HCEC 1CT (cell line): Measurements from ENCODE around the gene DHRS3.

ENCODE experiments used
- DNase-seq: peaks from one replicate; pipeline ENCODE4 v3.0.0-alpha.2; 2017

Gene DHRS3

DNA sequence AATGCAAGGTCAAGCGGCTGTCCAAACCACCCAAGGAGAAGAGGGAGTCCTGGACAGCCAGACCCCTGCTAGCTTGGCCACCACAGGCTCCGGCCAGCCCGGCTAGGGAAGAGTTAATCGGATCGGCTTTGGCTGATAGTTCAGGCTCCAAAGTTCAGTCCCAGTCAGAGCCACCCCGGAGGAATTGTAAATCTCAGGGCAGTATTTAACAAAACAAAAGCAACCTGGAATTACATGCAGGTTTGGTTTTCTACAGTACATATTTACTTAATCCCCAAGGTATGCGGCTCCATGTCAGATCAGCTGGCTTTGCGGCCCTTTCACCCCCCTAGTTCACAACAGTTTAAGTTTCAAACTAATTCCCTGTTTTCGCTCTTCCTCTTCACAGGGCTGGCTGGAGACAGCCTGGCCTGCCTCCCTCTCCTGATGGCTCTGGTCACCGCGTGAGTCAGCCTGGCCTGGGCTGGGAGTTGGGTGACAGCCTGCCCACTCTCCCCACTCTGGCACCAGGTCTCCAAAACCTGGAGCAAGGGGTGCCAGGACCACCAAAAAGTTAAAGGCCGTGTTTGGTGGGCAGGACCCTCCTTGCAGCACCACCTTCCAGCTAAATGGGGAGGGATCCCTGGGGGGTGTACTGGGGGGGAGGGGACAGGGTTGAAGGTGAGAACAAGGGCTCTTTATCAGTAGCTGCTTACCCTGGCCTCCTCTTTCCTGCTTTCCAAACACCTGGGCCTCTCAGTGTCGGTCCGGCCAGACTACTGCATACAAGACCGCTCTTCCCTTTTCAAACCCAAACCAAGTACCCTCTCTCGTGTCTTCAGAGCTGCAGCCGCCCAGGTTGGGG is 1.9 kb downstream of the DHRS3 start:
- peak; percentile 44 for DNase-seq

DNA sequence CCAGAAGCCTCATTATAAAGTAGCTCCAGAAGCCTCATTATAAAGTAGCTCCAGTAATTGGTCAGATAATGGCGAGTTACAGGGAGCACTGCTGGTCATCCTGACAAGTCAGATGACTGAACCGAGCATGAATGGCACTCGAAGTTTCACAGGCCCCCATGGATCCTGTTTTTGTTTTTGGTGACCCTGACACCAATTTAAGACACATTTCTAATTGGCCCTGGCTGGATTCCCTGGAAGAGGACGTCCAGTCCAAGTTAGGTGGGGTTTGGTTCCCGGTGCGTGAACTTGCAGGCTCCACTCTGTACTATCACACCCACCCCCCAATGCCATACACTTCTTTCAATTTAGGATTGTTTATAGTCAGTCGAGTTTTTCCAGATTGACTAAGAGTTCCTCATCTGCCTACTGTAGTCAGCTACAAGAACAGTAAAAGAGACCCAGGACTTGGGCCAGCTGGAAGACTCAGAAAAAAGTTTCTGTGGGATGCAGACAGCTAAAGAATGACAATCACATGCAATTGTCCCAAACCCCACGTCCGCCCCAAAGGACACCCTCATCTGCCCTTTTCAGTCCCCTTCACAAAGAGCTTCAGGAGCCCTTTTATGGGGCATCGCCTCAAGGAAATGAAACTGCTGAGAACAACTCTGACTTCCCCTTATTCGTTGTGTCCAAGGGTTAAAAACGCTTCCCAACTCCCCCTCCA is 2.7 kb downstream of the DHRS3 start:
- DNase-seq, result no peak

DNA sequence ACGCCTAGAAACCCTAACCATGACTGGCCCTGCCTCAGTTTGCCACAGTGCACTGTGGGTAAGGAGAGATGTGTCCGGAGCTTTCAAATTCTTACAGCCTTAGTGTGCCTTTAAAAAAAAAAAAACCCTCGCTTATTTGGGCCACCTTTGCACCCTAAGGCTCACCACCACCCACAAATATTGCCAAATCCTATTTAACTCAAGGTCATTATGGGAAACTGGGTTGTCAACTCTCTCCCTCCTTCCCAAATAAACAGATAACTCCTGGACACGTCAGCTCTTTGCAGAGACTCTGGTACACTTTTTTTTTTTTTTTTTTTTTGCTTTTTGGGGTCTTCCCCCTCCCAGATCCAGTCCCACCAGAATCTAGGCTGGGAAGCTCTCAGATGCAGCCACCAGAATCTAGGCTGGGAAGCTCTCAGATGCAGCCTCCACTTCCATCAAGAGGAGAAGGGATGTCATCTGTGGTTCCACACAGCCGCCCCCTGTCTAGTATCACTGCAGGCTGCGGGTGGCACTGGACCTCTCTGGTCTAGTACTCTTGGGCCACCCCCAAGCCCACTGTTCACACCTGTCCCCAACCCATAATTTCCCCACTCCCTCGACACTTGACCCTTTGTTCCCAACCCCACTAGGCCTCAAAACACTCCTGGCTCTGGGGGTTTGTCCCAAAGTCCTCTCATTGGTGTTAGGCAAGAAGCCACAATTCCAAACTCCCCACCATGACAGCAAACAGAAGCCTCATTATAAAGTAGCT is 3.4 kb downstream of the DHRS3 start:
- DNase-seq, result no peak

DNA sequence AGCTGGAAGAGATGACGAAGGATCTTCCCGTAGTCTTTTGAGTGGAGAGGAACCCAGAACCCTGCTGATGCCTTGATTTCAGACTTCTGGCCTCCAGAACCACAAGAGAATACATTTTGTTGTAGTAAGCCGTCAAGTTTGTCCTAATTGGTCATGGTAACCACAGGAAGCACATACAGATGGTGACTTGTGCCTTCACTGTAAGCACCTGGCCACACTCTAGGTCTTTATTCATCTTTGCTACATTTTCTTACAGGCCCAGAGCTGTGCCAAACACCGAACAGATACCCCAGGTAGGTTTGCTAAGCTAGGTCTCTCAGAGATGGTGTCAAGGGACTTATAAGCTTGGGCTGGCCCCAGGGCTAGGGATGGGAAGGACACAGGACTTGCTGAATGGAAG is 4.8 kb downstream of the DHRS3 start:
- no peak for DNase-seq

DNA sequence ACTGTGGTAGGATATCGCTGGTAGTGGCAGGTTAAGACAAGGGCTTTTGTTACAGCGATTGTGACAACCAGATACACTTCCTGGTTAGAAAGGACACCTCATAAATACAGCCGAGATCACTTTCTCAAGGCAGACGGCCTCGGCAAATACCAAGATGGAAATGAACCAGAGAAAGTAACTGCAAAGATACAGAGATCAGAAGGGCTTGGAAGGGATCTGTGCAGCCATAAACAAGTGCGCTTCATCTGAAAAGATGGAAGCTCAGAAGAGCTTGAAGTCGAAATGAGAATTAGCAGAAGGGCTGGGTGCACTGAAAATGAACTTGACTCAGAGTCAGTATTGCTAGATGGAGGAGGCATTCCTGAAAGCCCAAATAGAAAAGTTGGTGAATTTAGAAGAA is 7.1 kb downstream of the DHRS3 start:
- no peak for DNase-seq

DNA sequence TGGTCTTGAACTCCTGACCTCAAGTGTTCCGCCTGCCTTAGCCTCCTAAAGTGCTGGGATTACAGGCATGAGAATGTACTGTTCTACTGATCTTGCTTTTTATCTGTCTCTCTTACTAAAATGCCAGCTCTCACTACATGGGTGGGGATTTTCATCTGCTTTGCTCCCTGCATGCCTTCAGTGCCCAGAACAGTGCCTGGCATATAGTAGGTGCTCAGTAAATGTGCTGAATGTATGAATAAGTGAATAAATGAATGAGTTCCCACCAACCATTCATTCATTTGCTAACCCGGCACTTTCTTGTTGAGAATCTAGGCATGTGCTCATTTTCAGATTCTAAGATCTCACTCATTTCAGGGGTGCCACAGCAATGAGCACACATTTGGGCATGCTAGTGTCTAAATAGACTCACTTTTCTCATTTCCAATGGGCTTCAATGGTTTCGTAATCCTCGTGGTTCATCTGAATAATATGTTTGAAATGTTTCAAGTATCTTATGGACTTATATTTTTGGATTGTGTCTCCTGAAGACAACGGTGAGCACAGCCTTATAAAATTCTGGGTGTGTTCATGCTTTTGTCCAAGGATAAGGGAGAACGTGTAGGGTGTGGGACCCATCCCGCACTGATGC is 7.6 kb downstream of the DHRS3 start:
- peak; percentile 57 for DNase-seq

DNA sequence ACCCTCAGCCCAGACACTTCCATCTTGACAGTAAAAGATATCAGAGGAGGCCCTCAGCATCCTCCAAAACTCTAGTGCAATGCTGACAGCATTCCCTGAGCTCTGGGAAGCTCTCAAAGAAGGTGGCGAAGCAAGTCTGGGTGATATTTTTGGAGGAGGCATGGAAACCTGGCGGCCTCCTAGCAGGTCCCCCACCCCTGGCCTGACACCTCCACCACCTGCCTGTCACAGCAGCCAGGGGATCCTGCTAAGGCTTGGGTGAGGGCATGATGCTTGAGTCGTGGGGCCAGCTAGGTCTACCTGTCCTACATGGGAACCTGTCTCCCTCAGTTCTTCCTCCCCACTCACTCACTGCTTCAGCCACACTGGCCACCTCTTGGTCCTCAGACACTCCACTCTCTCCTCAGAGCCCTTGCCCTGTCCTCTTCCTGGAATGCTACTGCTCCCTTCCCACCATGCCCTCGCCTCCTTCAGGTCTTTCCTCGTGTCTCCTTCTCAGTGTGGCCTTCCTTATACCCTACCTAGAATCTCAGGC is 8.5 kb downstream of the DHRS3 start:
- no peak for DNase-seq

DNA sequence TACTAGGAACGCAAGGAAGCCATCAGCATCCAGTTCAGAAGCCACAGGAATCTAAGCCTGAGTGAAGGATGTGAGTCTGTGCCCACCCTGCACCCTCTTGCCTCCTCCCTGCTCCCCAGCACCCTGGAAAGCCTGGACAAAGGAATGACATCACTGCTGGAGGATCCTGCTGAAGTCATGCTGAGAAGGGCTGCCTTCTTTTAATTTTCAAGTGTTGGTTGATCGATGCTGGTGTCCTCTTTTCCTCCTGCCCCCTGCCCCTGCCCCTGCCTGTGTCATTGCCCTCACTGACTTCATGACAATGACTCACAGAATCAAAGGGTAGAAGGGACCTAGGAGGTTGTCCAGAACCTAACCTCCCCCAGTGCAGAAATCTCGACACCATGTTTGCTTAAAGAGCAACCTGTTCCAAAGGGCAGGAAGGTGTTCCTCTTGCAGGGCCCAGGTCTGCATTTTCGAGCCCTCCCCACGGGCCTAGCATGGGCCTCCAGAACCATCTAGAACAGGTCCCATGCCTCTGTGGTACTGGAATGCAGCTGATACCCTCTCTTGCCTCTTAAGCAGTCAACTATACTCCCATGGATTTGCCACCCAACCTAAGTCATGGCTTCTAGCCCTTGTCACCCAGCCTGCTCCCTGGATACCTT is 9.6 kb downstream of the DHRS3 start:
- DNase-seq, result no peak

DNA sequence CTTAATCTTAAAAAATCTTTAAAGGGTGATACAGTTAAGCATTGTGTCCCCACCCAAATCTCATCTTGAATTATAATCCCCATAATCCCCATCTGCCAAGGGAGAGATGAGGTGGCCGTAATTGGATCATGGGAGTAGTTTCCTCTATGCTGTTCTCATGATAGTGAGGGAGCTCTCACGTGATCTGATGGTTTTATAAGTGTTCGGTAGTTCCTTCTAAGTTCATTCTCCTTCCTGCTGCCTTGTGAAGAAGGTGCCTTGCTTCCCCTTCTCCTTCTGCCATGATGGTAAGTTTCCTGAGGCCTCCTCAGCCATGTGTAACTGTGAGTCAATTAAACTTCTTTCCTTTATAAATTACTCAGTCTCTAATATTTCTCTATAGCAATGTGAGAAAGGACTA is 10.7 kb downstream of the DHRS3 start:
- no peak for DNase-seq

DNA sequence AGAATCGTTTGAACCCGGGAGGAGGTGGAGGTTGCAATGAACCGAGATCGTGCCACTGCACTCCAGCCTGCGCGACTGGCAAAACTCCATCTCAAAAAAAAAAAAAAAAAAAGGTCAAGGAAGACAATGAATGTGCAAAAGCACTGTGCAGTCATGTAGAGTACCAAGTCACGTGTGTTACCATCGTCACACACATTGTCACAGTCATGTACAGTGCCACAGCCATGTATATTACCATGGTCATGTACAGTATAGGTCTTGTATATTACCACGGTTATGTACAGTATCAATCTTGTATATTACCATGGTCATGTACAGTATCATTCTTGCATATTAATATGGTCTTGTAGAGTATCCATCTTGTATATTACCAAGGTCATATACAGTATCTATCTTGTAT is 13.0 kb downstream of the DHRS3 start:
- DNase-seq, result no peak

DNA sequence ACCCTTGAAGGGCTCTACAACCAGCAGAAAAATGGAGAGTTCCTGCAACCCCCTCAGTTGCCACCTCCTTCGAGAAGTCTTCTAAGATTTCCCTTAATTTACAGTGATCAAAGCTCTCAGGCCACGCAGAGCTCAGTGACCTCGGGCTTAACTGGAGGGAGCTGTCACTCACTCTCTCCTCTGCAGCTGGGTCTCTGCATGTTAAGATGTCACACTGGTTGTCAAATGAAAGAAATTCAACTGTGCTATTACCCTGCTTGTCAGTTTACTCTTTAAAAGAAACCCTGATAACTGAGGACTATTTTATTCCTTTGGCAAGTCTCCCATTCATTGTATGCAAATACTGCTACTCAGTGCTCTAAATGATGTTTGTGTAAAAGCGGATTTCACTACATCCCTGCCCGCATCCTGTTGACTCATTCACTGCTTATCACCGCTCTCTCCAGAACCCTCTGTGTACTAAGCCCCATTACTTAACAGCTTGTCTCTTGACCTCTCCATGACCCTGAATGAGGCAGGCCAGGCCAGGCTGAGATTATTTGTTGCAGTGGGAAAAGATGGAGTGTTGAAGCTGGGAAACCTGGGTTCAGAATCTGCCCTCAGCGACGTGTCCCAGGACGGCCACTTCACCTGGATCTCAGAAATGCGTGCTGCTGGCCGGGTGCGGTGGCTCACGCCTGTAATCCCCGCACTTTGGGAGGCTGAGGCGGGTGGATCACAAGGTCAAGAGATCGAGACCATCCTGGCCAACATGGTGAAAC is 13.7 kb downstream of the DHRS3 start:
- DNase-seq, result peak; percentile 97

DNA sequence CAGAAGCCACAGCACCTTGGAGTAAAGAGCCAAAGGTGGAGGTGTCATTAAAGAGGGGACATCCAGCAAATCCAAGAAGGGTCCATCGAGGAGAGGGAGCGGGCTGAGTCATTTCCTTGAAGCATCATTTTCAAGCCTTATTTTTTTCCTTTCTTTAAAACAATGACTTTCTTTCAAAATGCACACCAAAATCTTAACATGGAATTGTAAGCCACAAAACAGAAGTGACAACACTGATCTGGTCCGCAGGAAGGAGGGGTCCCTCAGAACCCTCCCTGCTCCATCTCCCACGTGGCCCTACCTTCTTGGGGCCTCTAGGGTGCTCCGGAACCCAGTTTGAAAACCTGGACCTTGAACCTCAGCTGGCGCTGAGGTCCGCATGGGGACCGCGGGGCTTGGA is 14.8 kb downstream of the DHRS3 start:
- DNase-seq, result no peak

DNA sequence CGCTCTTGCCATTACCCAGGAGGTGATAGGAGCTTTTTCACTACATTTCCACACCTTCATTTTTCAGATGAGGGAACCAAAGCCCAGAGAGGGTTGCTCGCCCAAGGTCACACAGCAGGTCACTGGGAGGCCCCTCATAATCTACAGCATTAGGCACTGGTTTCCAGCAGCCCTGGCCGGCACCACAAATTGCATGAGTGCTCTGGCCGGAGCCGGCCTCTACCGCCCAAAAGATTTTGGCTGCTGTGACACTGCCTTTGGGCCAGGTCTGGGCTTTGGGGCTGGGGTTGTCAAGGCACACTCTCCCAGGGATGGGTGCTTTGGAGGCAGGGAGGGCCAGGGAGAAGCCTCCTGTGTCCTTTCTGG is 15.4 kb downstream of the DHRS3 start:
- DNase-seq, result no peak

DNA sequence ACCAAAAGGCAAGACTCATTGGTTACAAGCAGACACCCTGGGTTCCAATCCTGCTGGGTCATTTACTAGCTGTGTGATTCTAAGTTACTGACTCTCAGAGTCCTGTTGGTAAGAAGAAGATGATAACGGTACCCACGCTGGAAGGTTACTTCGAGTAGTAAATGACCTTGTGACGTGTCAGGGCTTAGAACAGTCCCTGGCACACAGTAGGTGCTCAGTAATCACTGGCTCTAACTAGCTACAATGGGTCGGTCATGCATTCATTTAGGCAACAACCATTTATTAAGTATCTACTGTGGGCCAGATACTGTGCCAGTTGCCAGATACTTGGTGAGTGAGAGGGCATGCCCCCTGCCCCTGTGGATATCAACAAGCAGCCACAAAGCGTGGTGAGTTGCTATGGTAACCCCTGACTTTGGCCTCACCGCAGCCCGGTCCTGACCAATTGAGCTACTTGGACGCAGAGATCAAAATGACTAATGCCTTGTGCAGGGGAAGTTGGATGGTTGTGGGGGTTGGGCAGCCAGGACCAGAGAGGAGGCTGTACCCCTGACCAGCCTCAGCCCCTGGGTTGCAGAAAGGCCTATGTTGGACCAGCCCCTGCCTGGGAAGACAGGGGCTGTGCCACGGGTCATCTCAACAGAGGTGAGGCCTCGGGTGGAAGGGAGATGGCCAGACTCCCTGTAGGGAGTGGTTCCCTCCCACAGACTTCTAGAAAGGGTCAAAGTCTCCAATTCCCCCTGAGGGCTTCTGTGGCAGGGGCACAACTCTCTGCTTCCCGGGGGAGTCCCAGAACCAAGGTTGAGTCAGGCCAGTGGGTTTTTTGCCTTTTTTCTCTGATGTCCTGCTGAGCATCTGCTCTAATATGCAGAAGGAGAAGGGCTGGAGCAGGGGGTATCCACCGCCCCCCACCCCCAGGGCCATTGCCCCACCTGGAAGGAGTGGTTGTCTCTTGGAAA is 16.0 kb downstream of the DHRS3 start:
- DNase-seq, result no peak

DNA sequence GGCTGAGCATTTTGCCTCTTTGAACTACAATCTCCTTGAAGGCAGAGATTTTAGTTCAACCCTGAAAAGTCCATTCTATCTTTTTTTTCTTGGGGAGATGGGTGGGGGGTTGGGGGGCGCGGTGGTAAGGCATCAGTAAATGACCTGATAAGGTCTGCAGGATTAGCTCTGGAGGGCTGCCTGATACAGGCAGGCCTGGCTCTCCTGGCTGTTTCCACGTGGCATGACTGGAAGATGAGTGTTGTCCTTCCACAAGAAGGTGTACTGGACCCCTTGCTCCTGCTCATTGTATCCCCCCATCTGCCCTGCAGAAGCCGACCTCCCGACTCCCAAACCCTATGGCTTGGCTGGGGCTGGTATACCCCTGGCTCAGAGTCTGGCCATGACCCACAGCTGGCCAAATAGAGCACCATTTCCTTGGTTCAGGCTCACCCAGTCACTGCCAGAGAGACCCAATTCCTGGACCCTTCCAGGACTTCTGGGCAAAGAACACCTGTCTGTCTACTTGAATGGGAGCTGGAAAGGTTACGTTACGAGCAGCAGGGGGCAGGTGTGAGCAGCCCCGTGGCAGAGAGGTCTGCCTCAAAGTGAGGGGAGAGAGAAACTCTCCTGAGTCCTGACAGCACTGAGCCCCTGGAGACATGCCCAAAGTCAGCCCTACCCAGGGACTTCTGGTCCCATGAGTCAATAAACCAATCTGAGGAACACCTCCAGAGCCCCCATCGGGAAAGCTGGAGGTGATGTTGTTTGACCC is 17.0 kb downstream of the DHRS3 start:
- no peak for DNase-seq

DNA sequence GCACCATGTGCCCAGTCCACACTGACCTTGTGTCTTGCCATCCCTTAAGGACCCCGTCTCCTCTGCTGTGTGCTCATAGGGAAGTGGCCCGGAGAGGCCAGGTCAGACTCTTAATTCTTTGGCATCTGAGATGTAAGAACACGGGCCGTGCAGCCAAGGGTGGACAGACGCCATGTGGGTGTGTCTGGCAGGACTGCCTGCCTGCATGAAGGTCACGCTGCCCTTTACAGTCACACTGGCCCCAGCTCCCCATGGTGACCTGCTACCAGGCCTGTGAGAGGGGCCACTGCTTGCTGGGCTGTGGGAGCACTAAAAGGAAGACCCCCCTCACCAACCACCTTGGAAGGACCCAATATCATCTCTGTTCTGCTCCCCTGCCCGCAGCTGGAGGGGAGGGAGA is 17.7 kb downstream of the DHRS3 start:
- DNase-seq, result no peak

DNA sequence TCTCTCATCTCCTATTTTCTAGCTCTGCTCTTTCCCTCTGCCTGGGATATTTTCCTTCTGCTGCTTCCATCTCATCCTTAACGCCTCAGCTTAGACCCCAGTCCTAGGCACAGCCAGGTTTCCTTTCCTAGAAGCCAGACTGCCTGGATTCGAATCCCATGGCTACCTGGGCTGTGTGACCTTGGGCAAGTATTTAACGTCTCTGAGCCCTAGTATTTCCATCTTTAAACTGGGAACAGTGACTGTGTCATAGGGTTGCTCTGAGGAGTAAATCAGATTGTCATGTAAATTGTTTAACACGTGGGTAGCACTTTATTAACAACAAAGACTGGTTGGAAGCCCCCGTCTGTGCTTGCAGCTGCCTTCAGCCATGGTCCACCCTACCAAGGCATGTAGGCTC is 18.4 kb downstream of the DHRS3 start:
- no peak for DNase-seq

DNA sequence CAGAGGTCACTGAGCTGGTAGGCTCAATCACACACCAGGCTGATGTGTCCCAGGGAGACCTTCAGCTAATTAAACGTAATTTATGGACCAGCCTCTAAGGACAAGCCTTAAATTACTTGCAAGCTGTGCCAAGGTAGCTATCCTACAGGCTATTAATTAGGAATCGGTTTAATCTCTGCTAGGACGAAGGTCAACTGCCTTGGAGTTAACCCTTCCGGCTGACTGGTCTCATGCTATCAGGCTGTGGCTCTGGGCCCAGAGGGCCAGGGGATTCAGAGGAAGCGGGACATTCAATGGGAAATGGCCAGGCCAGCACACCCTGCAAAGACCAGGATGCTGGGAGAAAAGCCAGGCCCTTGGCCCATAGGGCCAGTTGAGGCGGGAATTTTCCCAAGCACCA is 19.0 kb downstream of the DHRS3 start:
- DNase-seq, result no peak

DNA sequence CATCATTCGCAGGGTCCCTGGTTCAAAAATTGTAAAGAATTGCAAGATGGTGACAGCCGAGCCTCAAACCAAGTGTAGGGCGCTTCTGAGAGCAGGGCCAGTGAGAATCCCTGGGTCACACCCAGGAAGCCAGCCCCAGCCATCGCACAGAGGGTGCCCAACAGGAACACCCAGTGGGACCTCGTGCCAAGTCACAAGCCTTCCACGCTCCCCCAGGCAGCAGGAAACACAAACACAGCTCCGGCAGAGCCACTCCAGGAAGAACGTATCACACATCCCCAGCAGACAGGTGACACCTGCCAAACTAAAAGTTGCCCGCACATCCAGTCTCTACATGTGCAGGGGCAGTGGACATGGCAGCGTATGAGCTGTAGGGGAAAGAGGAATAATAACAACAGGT is 20.2 kb downstream of the DHRS3 start:
- no peak for DNase-seq
